Right lung (tissue), 5 donors: ENCODE measurements around the gene MACF1. TPM values are rescaled to one million over a fixed set of nuclear protein-coding genes. Genes with fewer than 3 reads are reported as not detected.

Experiments
- DNase-seq, 2 donors: peaks; one replicate each; pipeline ENCODE4 v3.0.0-alpha.2; 2013
- polyA plus RNA-seq, 5 donors: library from polyadenylated mRNA; unstranded; fragments of 120-200 nt; gene quantifications; one replicate each; pipeline versions ENCODE4 v1.2.1 to v1.2.3, GENCODE V29; 2013; ENCODE audit warnings: inconsistent platforms in 1 of 5, low replicate concordance in 1 of 5; ENCODE audit not compliant: insufficient read length in 5 of 5, insufficient read depth in 1 of 5

MACF1 gene
- polyA plus RNA-seq, 5 donors: 388 to 476 (median 439) TPM

DNA sequence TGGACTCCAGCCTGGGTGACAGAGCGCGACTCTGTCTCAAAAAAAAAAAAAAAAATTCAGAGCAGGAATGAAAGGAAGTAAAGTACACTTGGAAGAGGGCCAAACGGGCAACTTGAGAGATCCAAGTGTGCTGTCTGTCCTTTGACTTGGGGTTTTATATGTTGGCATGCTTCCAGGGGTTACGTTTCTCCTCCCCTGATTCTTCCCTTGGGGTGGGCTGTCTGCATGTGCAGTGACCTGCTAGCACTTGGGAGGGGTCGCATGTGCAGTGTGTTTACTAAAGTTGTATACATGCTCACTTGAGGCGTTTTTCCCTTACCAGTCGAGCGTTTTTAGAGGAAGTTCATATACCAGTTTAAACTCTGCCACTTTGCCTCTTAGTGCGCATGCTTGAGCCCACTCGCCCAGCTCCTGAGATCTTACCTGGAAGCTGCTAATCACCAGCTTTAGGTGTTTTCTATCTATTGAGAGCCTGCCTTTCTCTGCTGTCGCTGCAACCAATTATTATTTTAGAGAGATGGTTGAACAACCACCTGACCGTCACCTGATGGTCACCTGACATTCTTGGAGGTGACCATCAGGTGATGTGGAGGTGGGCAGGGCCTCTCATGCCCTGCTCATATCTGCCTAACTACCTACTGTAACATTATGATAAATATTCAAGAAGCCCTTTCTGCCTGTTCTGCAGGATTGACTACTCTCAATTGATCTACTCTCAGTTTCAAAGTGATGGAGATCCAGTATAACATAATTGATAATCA is 140.1 kb downstream of the MACF1 start:
- peak; percentile 21 to 29 for DNase-seq

- DNase-seq: no peak
Observed at GRCh38 chr1:39346872-39347271, 142.4 kb downstream of the MACF1 start.

GRCh38 chr1:39348278-39348677 is 143.8 kb downstream of the MACF1 start:
- no peak for DNase-seq

- DNase-seq: no peak
Observed at GRCh38 chr1:39352881-39353280, 148.4 kb downstream of the MACF1 start.

DNA sequence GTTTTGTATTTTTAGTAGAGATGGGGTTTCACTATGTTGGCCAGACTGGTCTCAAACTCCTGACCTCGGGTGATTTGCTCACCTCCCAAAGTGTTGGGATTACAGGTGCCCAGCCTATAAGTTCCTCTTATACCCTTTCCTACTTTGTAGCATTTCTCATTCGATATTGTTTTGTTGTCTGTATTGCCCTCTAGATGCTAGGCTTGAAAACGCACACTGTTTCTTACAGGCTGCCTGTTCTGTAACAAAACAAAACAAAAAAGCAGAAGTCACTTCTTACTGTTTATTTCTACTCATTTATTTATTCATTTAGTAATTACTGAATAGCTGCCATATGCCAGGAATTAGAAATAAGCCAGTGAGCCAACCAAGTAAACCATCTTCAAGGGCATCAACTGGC is 150.1 kb downstream of the MACF1 start:
- DNase-seq: no peak

GRCh38 chr1:39358491-39358890 is 154.0 kb downstream of the MACF1 start:
- DNase-seq: no peak

- no peak for DNase-seq
Observed at GRCh38 chr1:39359028-39359570, 154.6 kb downstream of the MACF1 start.

GRCh38 chr1:39360731-39361130 is 156.2 kb downstream of the MACF1 start:
- DNase-seq: no peak

DNA sequence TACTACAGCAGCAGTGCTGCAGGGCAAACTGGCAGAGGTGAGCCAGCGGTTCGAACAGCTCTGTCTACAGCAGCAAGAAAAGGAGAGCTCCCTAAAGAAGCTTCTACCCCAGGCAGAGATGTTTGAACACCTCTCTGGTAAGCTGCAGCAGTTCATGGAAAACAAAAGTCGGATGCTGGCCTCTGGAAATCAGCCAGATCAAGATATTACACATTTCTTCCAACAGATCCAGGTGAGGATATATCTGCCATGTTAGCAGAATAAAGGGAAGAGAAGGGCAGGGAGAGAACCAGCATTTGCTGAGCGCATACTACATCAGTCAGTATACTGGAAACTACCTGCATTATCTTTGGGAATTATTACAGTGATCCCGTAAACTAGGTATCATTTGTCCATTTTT is 157.0 kb downstream of the MACF1 start:
- no peak for DNase-seq

GRCh38 chr1:39363267-39363666 is 158.8 kb downstream of the MACF1 start:
- no peak for DNase-seq

DNA sequence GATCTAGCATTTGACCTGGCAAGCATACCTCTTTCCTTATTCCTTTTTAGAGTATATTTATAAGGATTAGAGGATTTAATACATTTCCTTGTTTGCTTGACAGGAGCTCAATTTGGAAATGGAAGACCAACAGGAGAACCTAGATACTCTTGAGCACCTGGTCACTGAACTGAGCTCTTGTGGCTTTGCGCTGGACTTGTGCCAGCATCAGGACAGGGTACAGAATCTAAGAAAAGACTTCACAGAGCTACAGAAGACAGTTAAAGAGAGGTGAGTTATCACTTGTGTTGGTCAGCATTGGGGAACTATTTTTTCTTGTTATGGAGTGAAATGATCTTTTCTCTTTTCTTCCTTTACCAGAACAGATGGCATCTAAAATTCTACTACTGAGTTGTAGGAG is 163.6 kb downstream of the MACF1 start:
- no peak for DNase-seq

GRCh38 chr1:39369565-39369964 is 165.1 kb downstream of the MACF1 start:
- no peak for DNase-seq

- no peak for DNase-seq
Observed at GRCh38 chr1:39370602-39371001, 166.1 kb downstream of the MACF1 start.

DNA sequence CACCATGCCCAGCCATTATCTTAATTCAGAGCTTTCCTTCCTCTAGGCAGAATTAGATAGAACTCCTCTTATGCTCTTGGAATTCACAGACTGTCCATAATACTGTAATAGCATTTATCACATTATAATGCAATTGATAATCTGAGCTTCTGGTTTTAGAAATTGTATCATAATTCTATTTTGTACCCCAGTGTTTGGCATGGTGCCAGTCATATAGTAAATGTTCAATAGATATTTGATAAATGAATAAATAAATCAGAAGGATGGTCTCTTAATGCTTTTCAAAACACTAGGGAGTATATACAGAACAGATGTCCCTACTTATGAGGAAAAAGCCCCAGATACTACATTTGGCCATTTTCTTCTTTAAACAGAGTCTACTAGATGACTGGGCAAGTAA is 167.6 kb downstream of the MACF1 start:
- no peak for DNase-seq

DNA sequence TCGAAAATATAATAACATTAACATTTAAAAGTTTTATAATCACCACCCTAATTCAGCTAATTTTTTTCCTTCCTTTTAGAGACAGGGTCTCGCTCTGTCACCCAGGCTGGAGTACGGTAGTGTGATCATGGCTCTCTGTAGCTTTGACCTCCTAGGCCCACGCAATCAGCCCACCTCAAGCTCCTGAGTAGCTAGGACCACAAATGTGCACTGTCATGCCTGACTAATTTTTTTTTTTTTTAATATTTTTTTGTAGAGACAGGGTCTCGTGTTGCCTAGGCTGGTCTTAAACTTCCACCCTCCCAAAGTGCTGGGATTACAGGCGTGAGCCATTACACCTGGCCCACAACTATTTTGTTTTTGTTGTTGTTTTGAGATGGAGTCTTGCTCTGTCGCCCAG is 172.2 kb downstream of the MACF1 start:
- no peak for DNase-seq

DNA sequence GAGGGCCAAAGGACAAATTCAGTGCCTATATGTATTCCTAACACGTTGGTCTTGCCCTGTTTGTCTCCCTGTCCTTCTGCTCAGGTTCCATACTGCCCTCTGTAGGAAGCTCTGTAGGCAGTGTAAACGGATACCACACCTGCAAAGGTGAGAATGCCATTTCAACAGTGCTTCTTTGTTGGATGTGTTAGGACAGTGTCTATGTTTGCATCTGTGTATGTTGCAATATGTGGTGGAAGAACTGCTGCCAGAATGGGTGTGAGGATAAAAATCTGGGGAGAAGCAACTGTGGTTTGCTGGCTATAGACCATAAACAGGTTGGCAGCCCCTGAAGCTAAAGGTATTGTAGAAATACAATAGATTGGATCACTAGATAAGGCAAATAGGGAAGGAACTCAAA is 173.9 kb downstream of the MACF1 start:
- DNase-seq: no peak

DNA sequence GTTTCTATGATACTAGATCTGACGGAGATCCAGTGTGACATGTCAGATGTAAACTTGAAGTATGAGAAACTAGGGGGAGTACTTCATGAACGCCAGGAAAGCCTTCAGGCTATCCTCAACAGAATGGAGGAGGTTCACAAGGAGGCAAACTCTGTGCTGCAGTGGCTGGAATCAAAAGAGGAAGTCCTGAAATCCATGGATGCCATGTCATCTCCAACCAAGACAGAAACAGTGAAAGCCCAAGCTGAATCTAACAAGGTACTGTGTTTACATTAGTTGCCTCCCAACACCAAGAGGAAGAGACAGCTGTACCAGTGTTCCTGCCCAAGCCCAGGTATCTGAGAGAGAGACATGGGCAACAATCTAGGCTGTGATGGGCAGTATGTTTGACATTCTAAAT is 174.7 kb downstream of the MACF1 start:
- DNase-seq: no peak

GRCh38 chr1:39380036-39380435 is 175.5 kb downstream of the MACF1 start:
- no peak for DNase-seq

DNA sequence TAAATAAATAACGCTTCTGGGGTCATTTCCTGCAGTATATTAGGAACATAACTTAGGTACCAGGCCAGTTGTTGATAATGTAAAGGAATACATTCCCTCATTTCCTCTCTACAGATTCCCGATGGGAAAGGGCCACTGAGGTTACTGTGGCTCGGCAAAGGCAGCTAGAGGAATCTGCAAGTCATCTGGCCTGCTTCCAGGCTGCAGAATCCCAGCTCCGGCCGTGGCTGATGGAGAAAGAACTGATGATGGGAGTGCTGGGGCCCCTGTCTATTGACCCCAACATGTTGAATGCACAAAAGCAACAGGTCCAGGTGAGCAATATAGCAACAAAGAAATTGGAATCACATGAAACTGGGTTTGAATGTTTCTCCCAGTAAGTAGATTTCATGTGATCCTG is 177.3 kb downstream of the MACF1 start:
- no peak for DNase-seq

- no peak for DNase-seq
Observed at GRCh38 chr1:39384305-39384704, 179.8 kb downstream of the MACF1 start.

DNA sequence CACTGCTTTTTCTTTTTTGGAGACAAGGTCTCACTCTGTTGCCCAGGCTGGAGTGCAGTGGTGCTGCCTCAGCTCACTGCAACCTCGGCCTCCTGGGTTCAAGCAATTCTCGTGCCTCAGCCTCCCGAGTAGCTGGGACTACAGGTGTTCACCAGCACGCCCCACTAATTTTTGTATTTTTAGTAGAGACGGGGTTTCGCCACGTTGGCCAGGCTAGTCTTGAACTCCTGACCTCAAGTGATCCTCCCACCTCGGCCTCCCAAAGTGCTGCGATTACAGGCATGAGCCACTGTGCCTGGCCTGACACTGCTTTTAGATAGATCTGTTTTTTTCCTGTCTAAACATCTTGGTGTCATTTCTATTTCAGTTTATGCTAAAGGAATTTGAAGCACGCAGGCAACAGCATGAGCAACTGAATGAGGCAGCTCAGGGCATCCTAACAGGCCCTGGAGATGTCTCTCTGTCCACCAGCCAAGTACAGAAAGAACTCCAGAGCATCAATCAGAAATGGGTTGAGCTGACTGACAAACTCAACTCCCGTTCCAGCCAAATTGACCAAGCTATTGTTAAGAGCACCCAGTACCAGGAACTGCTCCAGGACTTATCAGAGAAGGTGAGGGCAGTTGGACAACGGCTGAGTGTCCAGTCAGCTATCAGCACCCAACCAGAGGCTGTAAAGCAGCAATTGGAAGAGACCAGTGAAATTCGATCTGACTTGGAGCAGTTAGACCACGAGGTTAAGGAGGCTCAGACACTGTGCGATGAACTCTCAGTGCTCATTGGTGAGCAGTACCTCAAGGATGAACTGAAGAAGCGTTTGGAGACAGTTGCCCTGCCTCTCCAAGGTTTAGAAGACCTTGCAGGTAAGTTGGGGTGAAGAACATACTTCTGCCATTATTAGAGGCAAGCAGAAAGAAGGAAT is 180.8 kb downstream of the MACF1 start:
- DNase-seq: no peak

- DNase-seq: no peak
Observed at GRCh38 chr1:39386997-39387396, 182.5 kb downstream of the MACF1 start.

DNA sequence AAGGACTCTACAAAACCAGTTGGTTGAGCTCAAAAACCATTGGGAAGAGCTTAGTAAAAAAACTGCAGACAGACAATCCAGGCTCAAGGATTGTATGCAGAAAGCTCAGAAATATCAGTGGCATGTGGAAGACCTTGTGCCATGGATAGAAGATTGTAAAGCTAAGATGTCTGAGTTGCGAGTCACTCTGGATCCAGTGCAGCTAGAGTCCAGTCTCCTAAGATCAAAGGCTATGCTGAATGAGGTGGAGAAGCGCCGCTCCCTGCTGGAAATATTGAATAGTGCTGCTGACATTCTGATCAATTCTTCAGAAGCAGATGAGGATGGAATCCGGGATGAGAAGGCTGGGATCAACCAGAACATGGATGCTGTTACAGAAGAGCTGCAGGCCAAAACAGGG is 183.0 kb downstream of the MACF1 start:
- no peak for DNase-seq
